Endothelial cell (in vitro differentiated cells): Measurements from ENCODE around the gene MUS81. TPM values are rescaled to one million over a fixed set of nuclear protein-coding genes. Genes with fewer than 3 reads are reported as not detected.

Experiments used
- DNase-seq: peaks from one replicate; pipeline ENCODE4 v3.0.0; 2021; ENCODE audit warnings: low spot score
- H3K27ac Mint-ChIP-seq: one replicate; pipeline ENCODE4 v1.8.0; 2021; ENCODE audit warnings: mixed read lengths, inconsistent platforms; ENCODE audit not compliant: unreplicated experiment
- H3K27me3 Mint-ChIP-seq: one replicate; pipeline ENCODE4 v1.8.0; 2021; ENCODE audit warnings: mild to moderate bottlenecking, moderate library complexity, mixed read lengths, inconsistent platforms; ENCODE audit not compliant: unreplicated experiment
- H3K36me3 Mint-ChIP-seq: one replicate; pipeline ENCODE4 v1.8.0; 2021; ENCODE audit warnings: mild to moderate bottlenecking, low read depth, mixed read lengths, inconsistent platforms; ENCODE audit not compliant: unreplicated experiment
- H3K4me1 Mint-ChIP-seq: one replicate; pipeline ENCODE4 v1.8.0; 2021; ENCODE audit warnings: mild to moderate bottlenecking, mixed read lengths, inconsistent platforms; ENCODE audit not compliant: unreplicated experiment
- H3K4me3 Mint-ChIP-seq: one replicate; pipeline ENCODE4 v1.8.0; 2021; ENCODE audit warnings: mild to moderate bottlenecking, mixed read lengths, inconsistent platforms; ENCODE audit not compliant: unreplicated experiment
- H3K9me3 Mint-ChIP-seq: one replicate; pipeline ENCODE4 v1.8.0; 2021; ENCODE audit warnings: mixed read lengths, inconsistent platforms; ENCODE audit not compliant: unreplicated experiment
- CTCF ChIP-seq: fragments of 200-600 bp; sonication (generic); IDR thresholded peaks from one replicate; pipeline ENCODE4 v1.5.0; 2021; ENCODE audit warnings: antibody characterized with exemption; ENCODE audit not compliant: unreplicated experiment
- total RNA-seq: library from RNA; stranded (reverse); fragmentation: NEBNext Ultra II Directional; extraction: Animal tissue kit (Norgen Biotek cat#: 25700); gene quantifications from one replicate; pipeline ENCODE4 v1.2.1, GENCODE V29; 2021; ENCODE audit not compliant: unreplicated experiment

MUS81 gene
- total RNA-seq, 1 donor from 2014 or later: 73.8 TPM

- Mint-ChIP-seq H3K9me3 (no peaks in the 10 kb centered on the region), H3K36me3 (no peaks in the 10 kb centered on the region), H3K4me1 (no peaks in the 10 kb centered on the region), H3K4me3 (no peak overlapping the region), H3K27ac (no peak overlapping the region), H3K27me3 (peaks cover 4% of the 10 kb centered on the region)
- no peak for DNase-seq
- TF ChIP-seq CTCF: no peak
Measured at GRCh38 chr11:65907878-65908277, 47.6 kb downstream of the MUS81 start.

- Mint-ChIP-seq H3K27me3 (peaks cover 4% of the 10 kb centered on the region), H3K4me3 (no peak overlapping the region), H3K4me1 (peaks cover 9% of the 10 kb centered on the region), H3K9me3 (no peaks in the 10 kb centered on the region), H3K36me3 (peaks cover 5% of the 10 kb centered on the region), H3K27ac (no peak overlapping the region)
- TF ChIP-seq CTCF: no peak
- no peak for DNase-seq
Measured at GRCh38 chr11:65911682-65912568, 51.7 kb downstream of the MUS81 start.

- no peak for DNase-seq
- Mint-ChIP-seq H3K4me1 (peaks cover 9% of the 10 kb centered on the region), H3K27ac (no peak overlapping the region), H3K4me3 (no peak overlapping the region), H3K9me3 (no peaks in the 10 kb centered on the region), H3K36me3 (peaks cover 5% of the 10 kb centered on the region), H3K27me3 (peaks cover 6% of the 10 kb centered on the region)
- no peak for TF ChIP-seq CTCF
Measured at GRCh38 chr11:65912845-65913244, 52.6 kb downstream of the MUS81 start.

- H3K4me3 Mint-ChIP-seq: peak overlapping the region; percentile 71
- peaks cover 5% of the 10 kb centered on the region for H3K36me3 Mint-ChIP-seq
- H3K4me1 Mint-ChIP-seq: peaks cover 9% of the 10 kb centered on the region
- no peak for DNase-seq
- no peak for TF ChIP-seq CTCF
- H3K27ac Mint-ChIP-seq: no peak overlapping the region
- peaks cover 7% of the 10 kb centered on the region for H3K27me3 Mint-ChIP-seq
- no peaks in the 10 kb centered on the region for H3K9me3 Mint-ChIP-seq
Measured at GRCh38 chr11:65915101-65915820, 55.0 kb downstream of the MUS81 start.

- TF ChIP-seq CTCF: no peak
- Mint-ChIP-seq H3K27me3 (peaks cover 7% of the 10 kb centered on the region), H3K4me1 (peaks cover 9% of the 10 kb centered on the region), H3K9me3 (no peaks in the 10 kb centered on the region), H3K4me3 (no peak overlapping the region), H3K27ac (no peak overlapping the region), H3K36me3 (peaks cover 5% of the 10 kb centered on the region)
- no peak for DNase-seq
Measured at GRCh38 chr11:65915821-65916251, 55.6 kb downstream of the MUS81 start.
